Activated T-cell treated with anti-CD3 and anti-CD28 coated beads, Interleukin-2, amount 50 U/mL, for 24 hours (primary cell): Measurements from ENCODE around the gene OLFM1.
A peak's percentile ranks its signal among the peaks of the same experiment; 100 is the strongest.
"Not testable (repeated sequence)": the region's sequence is repeated elsewhere in the genome, so short reads cannot be mapped to it uniquely, and the experiment has no call there.

ENCODE experiments used
- DNase-seq: peaks from one replicate; pipeline ENCODE4 v3.0.0-alpha.2; 2020
- H3K27ac Mint-ChIP-seq: 2 replicates; pipeline ENCODE4 v1.8.0; 2020; ENCODE audit warnings: mild to moderate bottlenecking, mixed read lengths
- H3K27me3 Mint-ChIP-seq: 2 replicates; pipeline ENCODE4 v1.8.0; 2020; ENCODE audit warnings: mixed read lengths
- H3K36me3 Mint-ChIP-seq: 2 replicates; pipeline ENCODE4 v1.8.0; 2020; ENCODE audit warnings: low read depth, mixed read lengths
- H3K4me1 Mint-ChIP-seq: 2 replicates; pipeline ENCODE4 v1.8.0; 2020; ENCODE audit warnings: low read depth, mixed read lengths
- H3K4me3 Mint-ChIP-seq: 2 replicates; pipeline ENCODE4 v1.8.0; 2020; ENCODE audit warnings: mild to moderate bottlenecking, moderate library complexity, mixed read lengths
- H3K9me3 Mint-ChIP-seq: 2 replicates; pipeline ENCODE4 v1.8.0; 2020; ENCODE audit warnings: mixed read lengths

Gene OLFM1

GRCh38 chr9:135049460-135049859 is 38.0 kb upstream of the OLFM1 start:
- Mint-ChIP-seq H3K27me3 (peaks cover 68% of the 10 kb centered on the region), H3K27ac (no peak overlapping the region), H3K36me3 (no peaks in the 10 kb centered on the region), H3K9me3 (no peaks in the 10 kb centered on the region), H3K4me1 (no peaks in the 10 kb centered on the region), H3K4me3 (no peak overlapping the region)
- DNase-seq: no peak

- Mint-ChIP-seq H3K9me3 (no peaks in the 10 kb centered on the region), H3K4me3 (no peak overlapping the region), H3K27me3 (peaks cover 68% of the 10 kb centered on the region), H3K27ac (no peak overlapping the region), H3K36me3 (no peaks in the 10 kb centered on the region), H3K4me1 (no peaks in the 10 kb centered on the region)
- no peak for DNase-seq
These were observed 37.1 kb upstream of the OLFM1 start for GRCh38 chr9:135050072-135050990.

- DNase-seq: no peak
- peaks cover 67% of the 10 kb centered on the region for H3K27me3 Mint-ChIP-seq
- H3K4me3 Mint-ChIP-seq: no peak overlapping the region
- no peaks in the 10 kb centered on the region for H3K4me1 Mint-ChIP-seq
- H3K36me3 Mint-ChIP-seq: no peaks in the 10 kb centered on the region
- H3K27ac Mint-ChIP-seq: no peak overlapping the region
- H3K9me3 Mint-ChIP-seq: no peaks in the 10 kb centered on the region
These were observed 36.0 kb upstream of the OLFM1 start for GRCh38 chr9:135051316-135052038.

- H3K36me3 Mint-ChIP-seq: no peaks in the 10 kb centered on the region
- H3K27me3 Mint-ChIP-seq: peaks cover 70% of the 10 kb centered on the region
- no peak overlapping the region for H3K4me3 Mint-ChIP-seq
- no peaks in the 10 kb centered on the region for H3K4me1 Mint-ChIP-seq
- no peaks in the 10 kb centered on the region for H3K9me3 Mint-ChIP-seq
- no peak for DNase-seq
- no peak overlapping the region for H3K27ac Mint-ChIP-seq
These were observed 34.3 kb upstream of the OLFM1 start for GRCh38 chr9:135053133-135053532.

- Mint-ChIP-seq H3K9me3 (no peaks in the 10 kb centered on the region), H3K27me3 (peaks cover 57% of the 10 kb centered on the region), H3K4me3 (no peak overlapping the region), H3K36me3 (no peaks in the 10 kb centered on the region), H3K4me1 (no peaks in the 10 kb centered on the region), H3K27ac (no peak overlapping the region)
- DNase-seq: no peak
These were observed 32.3 kb upstream of the OLFM1 start for GRCh38 chr9:135055181-135055580.

GRCh38 chr9:135056541-135056940 is 30.9 kb upstream of the OLFM1 start:
- H3K27me3 Mint-ChIP-seq: peaks cover 48% of the 10 kb centered on the region
- no peaks in the 10 kb centered on the region for H3K36me3 Mint-ChIP-seq
- no peak for DNase-seq
- H3K4me3 Mint-ChIP-seq: no peak overlapping the region
- no peaks in the 10 kb centered on the region for H3K9me3 Mint-ChIP-seq
- H3K27ac Mint-ChIP-seq: no peak overlapping the region
- H3K4me1 Mint-ChIP-seq: no peaks in the 10 kb centered on the region

GRCh38 chr9:135060461-135061116 is 26.9 kb upstream of the OLFM1 start:
- Mint-ChIP-seq H3K27me3 (peaks cover 28% of the 10 kb centered on the region), H3K36me3 (no peaks in the 10 kb centered on the region), H3K27ac (no peak overlapping the region), H3K4me3 (no peak overlapping the region), H3K4me1 (no peaks in the 10 kb centered on the region), H3K9me3 (peaks cover 17% of the 10 kb centered on the region)
- peak; percentile 8 for DNase-seq

GRCh38 chr9:135061441-135061840 is 26.0 kb upstream of the OLFM1 start:
- Mint-ChIP-seq H3K27ac (no peak overlapping the region), H3K36me3 (no peaks in the 10 kb centered on the region), H3K4me3 (no peak overlapping the region), H3K9me3 (peaks cover 17% of the 10 kb centered on the region), H3K27me3 (peaks cover 32% of the 10 kb centered on the region), H3K4me1 (no peaks in the 10 kb centered on the region)
- no peak for DNase-seq

- DNase-seq: no peak
- Mint-ChIP-seq H3K27me3 (peaks cover 32% of the 10 kb centered on the region), H3K4me3 (no peak overlapping the region), H3K9me3 (peaks cover 17% of the 10 kb centered on the region), H3K36me3 (no peaks in the 10 kb centered on the region), H3K4me1 (no peaks in the 10 kb centered on the region), H3K27ac (no peak overlapping the region)
These were observed 25.2 kb upstream of the OLFM1 start for GRCh38 chr9:135062254-135062653.

GRCh38 chr9:135063466-135063865 is 24.0 kb upstream of the OLFM1 start:
- H3K27ac Mint-ChIP-seq, H3K36me3 Mint-ChIP-seq, H3K4me1 Mint-ChIP-seq, H3K4me3 Mint-ChIP-seq: not testable (repeated sequence)
- Mint-ChIP-seq H3K9me3 (peaks cover 17% of the 10 kb centered on the region), H3K27me3 (peaks cover 36% of the 10 kb centered on the region)
- DNase-seq: peak; percentile 2

- DNase-seq, H3K27ac Mint-ChIP-seq, H3K4me3 Mint-ChIP-seq, H3K36me3 Mint-ChIP-seq, H3K4me1 Mint-ChIP-seq: not testable (repeated sequence)
- H3K27me3 Mint-ChIP-seq: peaks cover 39% of the 10 kb centered on the region
- peaks cover 17% of the 10 kb centered on the region for H3K9me3 Mint-ChIP-seq
These were observed 23.6 kb upstream of the OLFM1 start for GRCh38 chr9:135063888-135064287.

- Mint-ChIP-seq H3K36me3 (no peaks in the 10 kb centered on the region), H3K4me1 (no peaks in the 10 kb centered on the region), H3K4me3 (no peak overlapping the region), H3K9me3 (peaks cover 17% of the 10 kb centered on the region), H3K27ac (no peak overlapping the region), H3K27me3 (peaks cover 47% of the 10 kb centered on the region)
- no peak for DNase-seq
These were observed 22.3 kb upstream of the OLFM1 start for GRCh38 chr9:135065151-135065550.

GRCh38 chr9:135065804-135066203 is 21.7 kb upstream of the OLFM1 start:
- Mint-ChIP-seq H3K27ac (no peak overlapping the region), H3K27me3 (peaks cover 49% of the 10 kb centered on the region), H3K4me3 (no peak overlapping the region), H3K4me1 (no peaks in the 10 kb centered on the region), H3K36me3 (no peaks in the 10 kb centered on the region), H3K9me3 (peaks cover 17% of the 10 kb centered on the region)
- peak; percentile 2 for DNase-seq

- Mint-ChIP-seq H3K9me3 (peaks cover 17% of the 10 kb centered on the region), H3K4me1 (no peaks in the 10 kb centered on the region), H3K4me3 (no peak overlapping the region), H3K27me3 (peaks cover 49% of the 10 kb centered on the region), H3K36me3 (no peaks in the 10 kb centered on the region), H3K27ac (no peak overlapping the region)
- DNase-seq: peak; percentile 1
These were observed 21.2 kb upstream of the OLFM1 start for GRCh38 chr9:135066291-135066690.
